Adipose tissue (tissue), 3 donors: ENCODE measurements around the gene RAD54L. TPM values are rescaled to one million over a fixed set of nuclear protein-coding genes. Genes with fewer than 3 reads are reported as not detected.
"Not testable (repeated sequence)": the region's sequence is repeated elsewhere in the genome, so short reads cannot be mapped to it uniquely, and the experiment has no call there.

ENCODE experiments used
- H3K27ac ChIP-seq: one replicate; pipeline ENCODE4 v1.5.1; 2013; ENCODE audit warnings: low read depth, low read length
- WGBS, 3 donors: extraction: QIAGEN DNeasy Blood & Tissue Kit; methylation state at CpG; one replicate each; pipeline ENCODE4 v1.1.7; 2013; 5-methylcytosine and 5-hydroxymethylcytosine counted together
- polyA plus RNA-seq, 3 donors: library from polyadenylated mRNA; stranded (reverse); fragments of 200-250 nt; gene quantifications; one replicate each; pipeline ENCODE4 v1.2.3, GENCODE V29; 2013
- donor health status: healthy with polysubstance abuse.
- donor health status: Bipolar disorder and iron deficiency.
- donor health status: healthy.

The RAD54L gene
- under 1 TPM; 0.10 to 0.24 (median 0.11) TPM for polyA plus RNA-seq

GRCh38 chr1:46247436-46248121 lies at the start of gene RAD54L:
TSS of gene RAD54L (plus strand) at chr1:46247763. CDS start at chr1:46248406, 643 bp downstream.
- no peak within 1 kb of the TSS for H3K27ac ChIP-seq
- 0 to 3% (median 1%) methylated on average over 38 to 49 of the region's 49 CpGs for WGBS, 3 donors

DNA sequence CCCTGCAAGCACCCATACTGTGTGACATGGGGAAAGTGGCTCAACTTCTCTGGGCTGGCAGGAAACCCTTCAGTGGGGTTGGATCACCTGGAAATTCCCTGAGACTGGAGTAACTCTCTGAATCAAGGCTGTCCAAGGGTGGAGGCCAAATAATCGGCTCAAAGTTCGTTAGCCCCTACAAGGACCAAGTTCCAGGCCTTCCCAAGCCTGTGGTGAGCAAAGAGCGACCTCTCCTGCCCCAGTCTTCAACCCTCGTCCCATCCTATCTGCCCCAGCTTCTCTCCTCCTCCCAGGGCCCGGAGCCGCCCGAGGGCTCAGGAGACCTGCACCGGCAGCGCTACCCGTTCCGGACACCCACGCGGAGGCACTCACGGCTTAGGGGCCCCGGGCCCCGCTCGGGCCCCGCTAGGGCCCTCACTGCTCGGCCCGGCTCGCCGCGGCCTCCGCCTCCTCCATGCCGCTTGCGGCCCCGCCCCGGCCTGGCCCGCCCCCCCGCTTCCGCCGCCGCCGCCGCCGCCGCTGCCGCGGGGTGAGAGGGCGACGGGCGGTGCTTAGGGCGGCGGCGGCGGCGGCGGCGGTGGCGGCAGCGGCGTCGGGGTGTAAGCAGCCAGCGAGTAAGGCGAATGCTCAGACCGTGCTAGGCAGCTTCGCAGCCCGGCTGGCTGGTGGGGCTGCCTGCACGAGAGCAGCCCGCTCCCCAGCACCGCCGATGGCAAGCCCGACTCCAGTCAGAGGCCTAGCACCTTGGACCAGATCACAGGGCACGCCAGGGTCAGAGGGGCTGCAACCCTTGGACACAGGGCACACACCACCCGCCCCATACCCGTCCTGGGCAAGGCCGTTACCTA lies 49.4 kb upstream of the RAD54L start, which contains the start of gene POMGNT1:
TSS of gene POMGNT1 (minus strand) at position 471 of the 848 bp plus-strand sequence. CDS start 613 bp downstream, outside the sequence.
- no peak within 1 kb of the TSS for H3K27ac ChIP-seq
- 0 to 1% (median 0%) methylated on average over 42 to 66 of the region's 67 CpGs for WGBS, 3 donors

DNA sequence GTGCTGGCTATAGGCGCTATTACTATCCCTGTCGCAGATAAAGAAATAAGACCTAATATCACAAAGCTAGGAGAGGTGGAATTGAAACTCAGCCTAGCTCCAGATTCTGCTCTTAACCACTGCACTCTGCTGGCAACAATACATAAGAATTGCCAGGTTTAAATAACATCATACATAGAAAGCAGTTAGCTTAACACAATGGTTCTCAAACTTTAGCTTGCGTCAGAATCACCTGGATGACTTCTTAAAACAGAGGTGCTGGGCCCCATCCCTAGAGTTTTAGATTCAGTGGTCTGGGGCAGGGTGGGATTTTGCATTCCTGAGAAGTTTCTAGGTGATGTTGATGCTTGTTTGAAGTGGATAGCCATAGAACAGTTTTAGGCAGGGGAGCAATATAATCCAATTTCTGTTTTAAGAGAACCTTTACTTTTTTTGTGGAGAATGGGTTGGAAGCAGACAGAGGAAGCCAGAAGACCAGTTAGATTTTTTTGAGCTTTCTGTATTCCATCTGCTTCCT lies 48.3 kb upstream of the RAD54L start:
- 66 to 89% (median 81%) methylated on average over 3 of the region's 3 CpGs for WGBS, 3 donors
- no peak overlapping the region for H3K27ac ChIP-seq

DNA sequence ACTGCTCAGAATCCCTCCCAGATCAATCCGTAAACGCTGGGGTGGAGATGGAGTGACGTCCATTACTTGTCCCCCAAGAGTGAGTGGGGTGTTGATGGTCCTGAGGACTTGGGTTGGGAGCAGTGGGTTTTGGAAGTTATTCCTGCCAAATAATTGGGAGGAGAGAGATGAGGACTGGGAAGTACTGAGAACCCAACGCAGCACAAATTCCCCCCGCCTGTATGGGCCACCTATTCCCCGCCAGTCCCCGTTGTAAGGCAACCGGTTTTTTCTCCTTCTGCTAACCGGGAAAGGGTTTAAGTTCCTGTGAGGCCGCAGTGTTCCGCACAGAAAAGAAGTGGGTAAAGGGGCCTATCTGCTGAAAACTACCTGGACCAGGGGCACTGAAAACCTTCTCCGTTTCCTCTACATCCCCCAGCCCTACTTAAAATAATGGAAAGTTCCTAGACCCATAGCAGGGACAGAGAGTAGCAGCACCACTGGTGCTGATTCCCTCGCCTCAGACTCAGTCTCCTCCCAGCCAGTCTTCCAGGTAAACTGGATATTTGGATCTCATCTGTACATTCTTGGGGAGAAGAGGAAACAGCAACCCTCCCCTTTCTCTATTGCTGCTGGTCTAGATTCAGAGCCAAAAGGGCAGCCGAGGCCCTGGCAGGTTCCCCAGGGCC lies 43.7 kb upstream of the RAD54L start:
- 28 to 63% (median 29%) methylated on average over 14 of the region's 14 CpGs for WGBS, 3 donors
- no peak overlapping the region for H3K27ac ChIP-seq

DNA sequence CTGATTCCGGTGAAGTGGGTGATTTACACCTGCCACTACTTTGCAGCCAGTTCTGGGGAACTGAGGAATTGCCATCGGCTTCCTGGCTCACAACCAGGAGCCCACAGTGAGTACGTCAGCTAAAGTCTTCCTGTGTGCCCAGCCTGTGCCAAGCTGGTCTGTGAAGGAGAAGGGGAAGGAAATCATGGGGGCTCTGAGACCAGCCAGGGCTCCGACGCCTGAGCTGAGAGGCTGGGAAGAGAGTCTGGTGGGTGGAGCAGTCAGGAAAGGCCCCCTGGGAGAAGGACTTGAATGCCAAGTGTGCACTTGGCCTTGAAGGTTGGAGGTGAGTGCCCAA lies 43.2 kb upstream of the RAD54L start:
- WGBS, 3 donors: 13 to 70% (median 28%) methylated on average over 5 of the region's 5 CpGs
- H3K27ac ChIP-seq: no peak overlapping the region

DNA sequence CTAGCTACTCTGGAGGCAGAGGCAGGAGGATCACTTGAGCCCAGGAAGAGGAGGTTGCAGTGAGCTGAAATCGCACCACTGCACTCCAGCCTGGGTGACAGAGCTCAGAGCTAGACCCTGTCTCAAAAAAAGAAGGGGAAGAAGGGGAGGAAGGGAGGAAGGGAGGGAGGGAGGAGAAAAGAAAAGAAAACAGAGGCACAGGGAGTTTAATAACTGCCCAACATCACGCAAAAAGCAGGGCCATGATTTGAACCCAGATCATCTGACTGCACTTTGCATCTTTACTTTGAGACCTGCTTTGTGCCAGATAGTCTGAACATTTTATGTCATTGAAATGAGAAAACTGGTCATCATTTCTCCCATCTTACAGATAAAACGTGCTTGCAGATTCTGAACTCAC lies 42.4 kb upstream of the RAD54L start:
- WGBS, 3 donors: 72 to 83% (median 76%) methylated on average over 3 of the region's 3 CpGs
- H3K27ac ChIP-seq: no peak overlapping the region

- H3K27ac ChIP-seq: no peak overlapping the region
- WGBS, 3 donors: 32 to 62% (median 54%) methylated on average over 3 of the region's 3 CpGs
Measured at GRCh38 chr1:46205791-46206190, 41.8 kb upstream of the RAD54L start.

DNA sequence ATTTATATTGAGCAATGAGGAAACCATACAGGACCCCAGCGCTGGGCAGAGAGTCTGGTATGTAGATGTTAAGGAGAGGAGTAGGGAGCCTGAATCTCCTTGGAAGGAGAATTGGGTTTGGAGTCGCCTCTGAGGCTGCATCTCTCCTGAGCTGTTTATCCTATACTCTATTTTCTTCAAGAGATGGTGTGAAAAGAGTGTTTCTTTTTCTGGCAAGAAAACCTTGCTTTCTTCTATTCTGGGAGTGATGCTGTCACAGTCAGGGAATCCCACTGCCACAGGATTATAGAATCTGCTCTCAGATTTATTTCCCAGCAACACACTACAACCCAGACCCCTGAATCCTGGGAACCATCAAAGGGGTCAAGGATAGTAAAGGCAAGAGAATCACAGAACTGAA lies 41.2 kb upstream of the RAD54L start:
- WGBS, 3 donors: 81 to 90% (median 83%) methylated on average over 2 of the region's 2 CpGs
- no peak overlapping the region for H3K27ac ChIP-seq

- no peak overlapping the region for H3K27ac ChIP-seq
- 90 to 96% (median 93%) methylated on average over 3 of the region's 3 CpGs for WGBS, 3 donors
Measured at GRCh38 chr1:46210561-46210960, 37.0 kb upstream of the RAD54L start.

GRCh38 chr1:46211051-46211450 lies 36.5 kb upstream of the RAD54L start:
- 70 to 79% (median 79%) methylated on average over 2 of the region's 2 CpGs for whole genome bisulfite sequencing, 3 donors
- H3K27ac ChIP-seq: no peak overlapping the region

- no peak overlapping the region for H3K27ac ChIP-seq
Measured at GRCh38 chr1:46215504-46215903, 32.1 kb upstream of the RAD54L start.

- 88 to 90% (median 88%) methylated on average over 8 of the region's 8 CpGs for WGBS, 3 donors
Measured at GRCh38 chr1:46218443-46218842, 29.1 kb upstream of the RAD54L start.

GRCh38 chr1:46219551-46220520 lies 27.7 kb upstream of the RAD54L start:
- WGBS, 3 donors: 70 to 86% (median 86%) methylated on average over 18 of the region's 18 CpGs
- H3K27ac ChIP-seq: no peak overlapping the region

More at GRCh38 chr1:46218443-46218842, 29.1 kb upstream of the RAD54L start:
- H3K27ac ChIP-seq: no peak overlapping the region

DNA sequence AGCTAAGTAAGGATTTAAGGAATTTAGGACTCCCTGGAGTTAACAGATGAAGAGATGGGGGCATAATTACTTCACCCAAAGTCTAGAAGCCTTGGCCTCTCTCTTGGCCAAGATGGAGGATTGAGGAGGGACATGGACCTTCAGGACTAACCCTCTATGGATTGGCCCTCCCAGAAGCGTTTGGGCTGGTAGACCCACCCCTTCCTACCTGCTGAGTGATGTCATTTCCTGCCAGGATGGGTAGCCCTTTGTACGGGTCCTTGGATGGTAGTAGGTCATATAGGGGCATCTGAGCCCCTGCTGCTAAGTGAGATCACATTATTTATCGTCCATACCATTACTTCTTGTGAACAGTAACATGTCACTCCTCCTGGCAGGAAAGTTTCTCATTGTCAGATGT lies 26.8 kb upstream of the RAD54L start:
- 72 to 84% (median 78%) methylated on average over 3 of the region's 3 CpGs for WGBS, 3 donors
- no peak overlapping the region for H3K27ac ChIP-seq

- H3K27ac ChIP-seq: no peak overlapping the region
Measured at GRCh38 chr1:46221749-46222148, 25.8 kb upstream of the RAD54L start.

DNA sequence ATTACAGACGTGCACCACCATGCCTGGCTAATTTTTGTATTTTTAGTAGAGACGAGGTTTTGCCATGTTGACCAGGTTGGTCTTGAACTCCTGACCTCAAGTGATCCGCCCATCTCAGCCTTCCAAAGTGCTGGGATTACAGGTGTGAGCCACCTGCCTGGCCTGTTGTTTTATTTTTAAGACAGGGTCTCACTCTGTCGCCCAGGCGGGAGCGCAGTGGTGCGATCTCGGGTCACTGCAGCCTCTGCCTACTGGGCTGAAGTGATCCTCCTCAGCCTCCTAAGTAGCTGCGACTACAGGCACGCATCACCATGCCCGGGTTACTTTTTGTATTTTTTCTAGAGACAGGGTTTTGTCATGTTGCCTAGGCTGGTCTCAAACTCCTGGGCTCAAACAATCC lies 24.5 kb upstream of the RAD54L start:
- not testable (repeated sequence) for H3K27ac ChIP-seq
- WGBS, 3 donors: 68 to 83% (median 80%) methylated on average over 11 of the region's 11 CpGs

More at GRCh38 chr1:46221749-46222148, 25.8 kb upstream of the RAD54L start:
- 51 to 62% (median 59%) methylated on average over 4 of the region's 4 CpGs for WGBS, 3 donors

- 13 to 18% (median 16%) methylated on average over 6 of the region's 6 CpGs for WGBS, 3 donors
- no peak overlapping the region for H3K27ac ChIP-seq
Measured at GRCh38 chr1:46223472-46223943, 24.1 kb upstream of the RAD54L start.

DNA sequence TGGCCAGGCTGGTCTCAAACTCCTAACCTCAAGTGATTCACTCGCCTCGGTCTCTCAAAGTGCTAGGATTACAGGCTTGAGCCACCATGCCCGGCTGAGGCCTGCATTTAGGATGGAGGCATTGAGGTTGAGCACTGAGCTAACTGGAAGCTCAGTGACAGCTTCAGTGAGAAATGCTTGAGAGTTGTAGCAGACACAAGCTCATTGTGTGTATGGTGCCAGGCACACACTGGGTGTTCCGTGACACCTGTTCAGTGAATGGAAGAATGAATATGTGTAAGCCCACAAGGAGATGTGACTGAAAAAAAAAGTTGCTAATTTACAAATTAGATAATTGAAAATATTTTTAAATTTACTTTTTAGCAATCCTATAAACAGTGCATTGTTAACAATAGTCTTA lies 22.6 kb upstream of the RAD54L start:
- WGBS, 3 donors: 81 to 94% (median 86%) methylated on average over 4 of the region's 4 CpGs
- no peak overlapping the region for H3K27ac ChIP-seq
